CD4-positive, alpha-beta T cell treated with Interleukin-6 for 4 hours (primary cell): Measurements from ENCODE around the gene BORCS6.

Experiments used
- DNase-seq: peaks from one replicate; pipeline ENCODE4 v3.0.0-alpha.2; 2020; ENCODE audit warnings: mixed read lengths

The BORCS6 gene

DNA sequence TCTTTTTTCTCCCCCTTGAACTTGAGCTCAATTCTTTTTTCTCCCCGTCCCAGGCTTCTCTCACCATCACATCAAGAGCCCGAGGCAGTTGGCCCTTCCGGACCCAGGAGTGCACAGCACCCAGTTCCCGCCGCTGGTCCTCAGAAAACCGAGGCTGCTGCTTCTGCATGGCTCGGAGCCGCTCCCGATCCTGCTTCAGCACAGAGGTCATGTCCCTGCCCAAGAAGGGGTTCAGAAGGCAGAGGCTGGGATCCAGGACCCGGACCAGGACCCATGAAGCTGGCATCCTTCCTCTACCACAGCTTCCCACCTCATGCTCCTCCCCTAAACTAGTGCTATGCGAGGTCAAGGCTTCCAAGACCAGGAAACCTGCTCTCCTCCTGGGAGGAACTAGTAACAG, 48.2 kb downstream of the BORCS6 start:
- no peak for DNase-seq

DNA sequence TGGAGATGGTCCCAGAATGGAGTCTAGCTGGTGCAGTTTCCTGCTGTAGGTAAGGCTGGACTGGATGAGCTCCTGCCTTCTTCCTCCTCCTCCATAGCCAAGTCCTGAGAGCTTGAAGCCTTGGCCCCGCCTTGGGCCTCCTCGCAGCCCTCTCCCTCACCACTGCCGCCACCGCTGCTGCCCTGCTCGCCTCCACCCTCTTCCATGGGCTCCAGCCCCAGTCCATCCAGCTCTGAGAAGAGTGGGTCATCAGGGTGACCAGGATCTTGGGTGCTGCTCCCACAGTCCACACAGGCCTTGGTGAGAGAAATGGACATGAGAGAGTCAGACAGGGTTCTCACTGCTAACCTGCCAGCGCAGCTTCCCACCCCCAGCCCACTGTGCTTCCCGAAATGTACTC, 48.9 kb downstream of the BORCS6 start:
- DNase-seq = no peak

DNA sequence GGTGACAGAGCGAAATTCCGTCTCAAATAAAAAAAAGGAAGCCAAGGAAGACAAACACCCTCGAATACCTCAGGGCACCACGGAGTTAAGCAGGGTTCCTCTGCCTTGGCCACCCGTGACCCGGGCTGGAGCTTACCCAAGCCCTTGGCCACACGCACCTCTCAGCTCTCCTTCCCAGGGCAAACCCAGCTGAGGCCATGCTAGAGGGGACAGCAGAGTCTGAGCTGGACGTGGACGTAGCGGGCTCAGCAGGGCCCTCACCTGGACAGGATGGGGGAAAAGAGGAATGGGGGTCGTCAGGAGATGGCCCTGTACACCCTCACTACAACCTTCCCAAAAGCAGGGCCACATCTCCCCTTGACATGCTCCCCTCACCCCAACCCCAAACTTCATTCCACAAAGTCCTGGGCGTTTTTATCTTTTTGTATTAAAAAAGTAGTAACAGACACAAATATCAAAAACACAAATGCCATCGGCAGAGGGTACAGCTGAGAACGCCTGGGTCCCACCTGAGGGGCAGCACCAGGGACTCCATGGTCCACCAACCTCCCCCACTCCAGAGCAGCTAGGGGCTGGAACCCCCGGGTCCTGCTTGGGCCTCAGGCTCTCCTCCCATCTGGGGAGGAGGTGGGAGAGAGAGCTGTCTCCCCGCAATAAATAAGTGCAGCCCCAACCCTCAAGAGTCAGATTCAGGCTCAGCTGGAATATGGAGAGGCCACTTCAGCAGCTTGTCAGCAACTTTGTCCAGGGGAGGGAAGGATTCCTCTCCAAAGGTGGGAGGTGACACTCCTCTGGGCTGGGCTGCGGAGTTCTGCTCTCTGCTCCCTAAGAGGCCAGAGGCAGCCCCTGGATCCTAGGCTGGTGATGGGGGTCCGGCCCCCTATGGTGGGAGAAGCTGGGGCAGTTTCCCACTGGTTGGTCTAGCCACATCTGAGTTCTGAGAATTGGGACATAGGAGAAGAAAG, 49.6 kb downstream of the BORCS6 start:
- DNase-seq = no peak

DNA sequence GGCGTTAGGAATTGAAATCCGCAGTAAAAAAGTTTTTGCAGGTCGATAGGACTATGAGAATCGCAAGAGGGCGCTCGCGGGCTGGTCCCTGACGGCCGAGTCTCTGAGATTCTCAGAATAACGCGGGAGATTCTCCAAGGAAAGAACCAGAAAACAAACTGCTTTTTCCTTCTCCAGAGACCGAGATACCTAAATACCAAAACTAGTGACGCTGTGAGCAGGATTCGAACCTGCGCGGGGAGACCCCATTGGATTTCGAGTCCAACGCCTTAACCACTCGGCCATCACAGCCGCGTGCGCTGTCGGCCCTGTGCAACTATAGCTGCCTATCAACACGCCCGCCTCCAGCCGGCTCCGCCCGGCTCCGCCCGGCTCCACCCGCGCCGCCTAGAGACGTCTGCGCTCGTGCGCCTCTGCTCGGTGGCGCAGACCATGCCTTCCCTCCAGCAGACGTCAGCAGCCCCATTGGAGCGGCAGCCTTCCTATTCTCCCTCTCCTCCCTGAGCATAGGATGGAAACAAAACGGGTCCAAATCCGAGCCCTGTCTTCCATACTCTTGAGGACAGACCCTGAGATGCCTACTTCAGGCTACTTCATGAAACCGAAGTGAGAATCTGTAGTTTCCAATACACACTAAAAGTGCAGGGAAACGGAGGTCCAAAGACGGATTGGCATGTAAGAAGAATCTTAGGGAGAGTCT, 51.2 kb downstream of the BORCS6 start:
- peak; percentile 95 for DNase-seq

DNA sequence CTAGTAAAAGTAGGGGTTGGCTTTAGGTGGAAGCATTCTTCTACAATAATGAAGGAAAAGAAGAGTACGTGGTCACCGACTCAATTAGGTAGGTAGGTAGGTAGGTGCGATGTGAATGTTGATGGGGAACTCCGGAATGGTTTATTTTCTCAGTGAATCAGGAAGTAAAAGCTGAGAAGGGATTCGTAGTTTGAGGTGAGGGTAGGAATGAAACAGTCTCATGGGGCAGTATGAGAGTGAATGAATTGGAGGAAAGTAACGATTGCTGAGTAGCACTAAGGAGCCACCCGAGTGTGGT, 51.7 kb downstream of the BORCS6 start:
- no peak for DNase-seq
